WTC11 (cell line): ENCODE measurements around the gene CHRNA3. TPM values are rescaled to one million over a fixed set of nuclear protein-coding genes. Genes with fewer than 3 reads are reported as not detected.
A peak's percentile ranks its signal among the peaks of the same experiment; 100 is the strongest.

ENCODE experiments used
- ATAC-seq: fragments of 200-7000 bp; cut with Tn5 transposase; 2 replicates; pipeline ENCODE4 v1.10.0; 2021; ENCODE audit warnings: mild to moderate bottlenecking, moderate library complexity
- CTCF ChIA-PET: fragments of 300-600 bp; sonication (Branson Sonifier 250); formaldehyde crosslinking; loops from one replicate; lab custom pipeline; 2021; ENCODE audit warnings: antibody characterized with exemption; lab: Charles Lee
- POLR2A ChIA-PET: fragments of 350-600 bp; sonication (Branson Sonifier 250); formaldehyde crosslinking; loops from one replicate; lab custom pipeline; 2021; ENCODE audit warnings: antibody characterized with exemption; lab: Charles Lee
- DNase-seq: peaks from one replicate; pipeline ENCODE4 v3.0.0; 2021; ENCODE audit warnings: low spot score
- H3K27ac Mint-ChIP-seq: 2 replicates; pipeline ENCODE4 v1.8.0; 2021; ENCODE audit warnings: mixed read lengths
- H3K27me3 Mint-ChIP-seq: 2 replicates; pipeline ENCODE4 v1.8.0; 2021; ENCODE audit warnings: low read depth, mild to moderate bottlenecking, moderate library complexity, mixed read lengths
- H3K36me3 Mint-ChIP-seq: 2 replicates; pipeline ENCODE4 v1.8.0; 2021; ENCODE audit warnings: mixed read lengths
- H3K4me1 Mint-ChIP-seq: 2 replicates; pipeline ENCODE4 v1.8.0; 2022; ENCODE audit warnings: mixed read lengths
- H3K4me3 Mint-ChIP-seq: 2 replicates; pipeline ENCODE4 v1.8.0; 2021; ENCODE audit warnings: mild to moderate bottlenecking, moderate library complexity, mixed read lengths
- H3K9me3 Mint-ChIP-seq: 2 replicates; pipeline ENCODE4 v1.8.0; 2021; ENCODE audit warnings: mixed read lengths
- CBFB ChIP-seq: sonication (generic); formaldehyde crosslinking; IDR thresholded peaks from 2 replicates; pipeline ENCODE4 v1.8.1; 2022; ENCODE audit warnings: mild to moderate bottlenecking, low read depth, missing genetic modification reagents
- FOXJ3 ChIP-seq: sonication (generic); formaldehyde crosslinking; IDR thresholded peaks from 2 replicates; pipeline ENCODE4 v1.9.0; 2021; ENCODE audit warnings: missing genetic modification reagents, mild to moderate bottlenecking, borderline replicate concordance
- HMGXB4 ChIP-seq: sonication (generic); formaldehyde crosslinking; IDR thresholded peaks from 2 replicates; pipeline ENCODE4 v1.8.1; 2023; ENCODE audit warnings: mild to moderate bottlenecking, moderate library complexity, missing genetic modification reagents
- MAX ChIP-seq: sonication (generic); formaldehyde crosslinking; IDR thresholded peaks from 2 replicates; pipeline ENCODE4 v1.8.0; 2022; ENCODE audit warnings: mild to moderate bottlenecking, missing genetic modification reagents
- MXD4 ChIP-seq: fragments of 250-450 bp; sonication (Bioruptor Pico); IDR thresholded peaks from 2 replicates; pipeline ENCODE4 v1.8.0; 2021; ENCODE audit warnings: mild to moderate bottlenecking, moderate library complexity, borderline replicate concordance
- SP1 ChIP-seq: sonication (generic); formaldehyde crosslinking; conservative IDR thresholded peaks from 2 replicates; pipeline ENCODE4 v1.8.1; 2022; ENCODE audit warnings: missing genetic modification reagents
- TEAD1 ChIP-seq: sonication (generic); formaldehyde crosslinking; IDR thresholded peaks from 2 replicates; pipeline ENCODE4 v1.8.0; 2022; ENCODE audit warnings: mild to moderate bottlenecking, missing genetic modification reagents
- ZBTB21 ChIP-seq: sonication (generic); formaldehyde crosslinking; IDR thresholded peaks from 2 replicates; pipeline ENCODE4 v1.8.1; 2023; ENCODE audit warnings: mild to moderate bottlenecking, missing genetic modification reagents, borderline replicate concordance
- ZMAT4 ChIP-seq: fragments of 250-450 bp; sonication (Bioruptor Pico); IDR thresholded peaks from 2 replicates; pipeline ENCODE4 v1.9.0; 2021; ENCODE audit warnings: mild to moderate bottlenecking
- ZNF138 ChIP-seq: sonication (generic); formaldehyde crosslinking; conservative IDR thresholded peaks from 2 replicates; pipeline ENCODE4 v1.8.1; 2022; ENCODE audit warnings: mild to moderate bottlenecking, moderate library complexity, missing genetic modification reagents
- ZNF232 ChIP-seq: sonication (generic); formaldehyde crosslinking; IDR thresholded peaks from 2 replicates; pipeline ENCODE4 v1.8.0; 2022; ENCODE audit warnings: mild to moderate bottlenecking, missing genetic modification reagents
- ZNF671 ChIP-seq: fragments of 250-450 bp; sonication (Bioruptor Pico); IDR thresholded peaks from 2 replicates; pipeline ENCODE4 v1.8.0; 2021; ENCODE audit warnings: mild to moderate bottlenecking
- total RNA-seq: library from RNA; stranded (reverse); gene quantifications from 3 replicates; pipeline ENCODE4 v1.2.3, GENCODE V29; 2021
- TF ChIP-seq, protein P1 (sequence below): sonication (generic); formaldehyde crosslinking; IDR thresholded peaks from 2 replicates; pipeline ENCODE4 v1.8.0; 2022; ENCODE audit warnings: missing genetic modification reagents
- TF ChIP-seq, protein P2 (sequence below): fragments of 250-450 bp; sonication (Bioruptor Pico); IDR thresholded peaks from 2 replicates; pipeline ENCODE4 v1.9.0; 2021; ENCODE audit warnings: mild to moderate bottlenecking, borderline replicate concordance
- TF ChIP-seq, protein P3 (sequence below): sonication (generic); formaldehyde crosslinking; IDR thresholded peaks from 2 replicates; pipeline ENCODE4 v1.8.0; 2022; ENCODE audit warnings: mild to moderate bottlenecking, missing genetic modification reagents
- TF ChIP-seq, protein P4 (sequence below): sonication (generic); formaldehyde crosslinking; IDR thresholded peaks from 2 replicates; pipeline ENCODE4 v1.8.0; 2022; ENCODE audit warnings: mild to moderate bottlenecking, missing genetic modification reagents
- TF ChIP-seq, protein P5 (sequence below): sonication (generic); formaldehyde crosslinking; conservative IDR thresholded peaks from 2 replicates; pipeline ENCODE4 v1.8.1; 2023; ENCODE audit warnings: mild to moderate bottlenecking, low read depth, missing genetic modification reagents, moderate library complexity

CHRNA3 gene
- total RNA-seq, 1 experiment from 2014 or later = 4.4 TPM

GRCh38 chr15:78565097-78565950 lies 55.5 kb downstream of the CHRNA3 start, which contains the start of gene CHRNA5 (continued):
- TF ChIP-seq SP1 (CRISPR knock-in tag) (peak; percentile 71), TEAD1 (CRISPR knock-in tag) (peak; percentile 77; the same call in 1 of the 2 replicates), ZNF671 (CRISPR knock-in tag) (peak; percentile 65; the same call in 1 of the 2 replicates), ZBTB21 (peak; percentile 77; the same call in 1 of the 2 replicates), MAX (CRISPR knock-in tag) (peak; percentile 65; the same call in 1 of the 2 replicates)
- TF ChIP-seq, protein P1, sequence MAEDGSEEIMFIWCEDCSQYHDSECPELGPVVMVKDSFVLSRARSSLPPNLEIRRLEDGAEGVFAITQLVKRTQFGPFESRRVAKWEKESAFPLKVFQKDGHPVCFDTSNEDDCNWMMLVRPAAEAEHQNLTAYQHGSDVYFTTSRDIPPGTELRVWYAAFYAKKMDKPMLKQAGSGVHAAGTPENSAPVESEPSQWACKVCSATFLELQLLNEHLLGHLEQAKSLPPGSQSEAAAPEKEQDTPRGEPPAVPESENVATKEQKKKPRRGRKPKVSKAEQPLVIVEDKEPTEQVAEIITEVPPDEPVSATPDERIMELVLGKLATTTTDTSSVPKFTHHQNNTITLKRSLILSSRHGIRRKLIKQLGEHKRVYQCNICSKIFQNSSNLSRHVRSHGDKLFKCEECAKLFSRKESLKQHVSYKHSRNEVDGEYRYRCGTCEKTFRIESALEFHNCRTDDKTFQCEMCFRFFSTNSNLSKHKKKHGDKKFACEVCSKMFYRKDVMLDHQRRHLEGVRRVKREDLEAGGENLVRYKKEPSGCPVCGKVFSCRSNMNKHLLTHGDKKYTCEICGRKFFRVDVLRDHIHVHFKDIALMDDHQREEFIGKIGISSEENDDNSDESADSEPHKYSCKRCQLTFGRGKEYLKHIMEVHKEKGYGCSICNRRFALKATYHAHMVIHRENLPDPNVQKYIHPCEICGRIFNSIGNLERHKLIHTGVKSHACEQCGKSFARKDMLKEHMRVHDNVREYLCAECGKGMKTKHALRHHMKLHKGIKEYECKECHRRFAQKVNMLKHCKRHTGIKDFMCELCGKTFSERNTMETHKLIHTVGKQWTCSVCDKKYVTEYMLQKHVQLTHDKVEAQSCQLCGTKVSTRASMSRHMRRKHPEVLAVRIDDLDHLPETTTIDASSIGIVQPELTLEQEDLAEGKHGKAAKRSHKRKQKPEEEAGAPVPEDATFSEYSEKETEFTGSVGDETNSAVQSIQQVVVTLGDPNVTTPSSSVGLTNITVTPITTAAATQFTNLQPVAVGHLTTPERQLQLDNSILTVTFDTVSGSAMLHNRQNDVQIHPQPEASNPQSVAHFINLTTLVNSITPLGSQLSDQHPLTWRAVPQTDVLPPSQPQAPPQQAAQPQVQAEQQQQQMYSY = peak; percentile 55
- TF ChIP-seq, protein P2, sequence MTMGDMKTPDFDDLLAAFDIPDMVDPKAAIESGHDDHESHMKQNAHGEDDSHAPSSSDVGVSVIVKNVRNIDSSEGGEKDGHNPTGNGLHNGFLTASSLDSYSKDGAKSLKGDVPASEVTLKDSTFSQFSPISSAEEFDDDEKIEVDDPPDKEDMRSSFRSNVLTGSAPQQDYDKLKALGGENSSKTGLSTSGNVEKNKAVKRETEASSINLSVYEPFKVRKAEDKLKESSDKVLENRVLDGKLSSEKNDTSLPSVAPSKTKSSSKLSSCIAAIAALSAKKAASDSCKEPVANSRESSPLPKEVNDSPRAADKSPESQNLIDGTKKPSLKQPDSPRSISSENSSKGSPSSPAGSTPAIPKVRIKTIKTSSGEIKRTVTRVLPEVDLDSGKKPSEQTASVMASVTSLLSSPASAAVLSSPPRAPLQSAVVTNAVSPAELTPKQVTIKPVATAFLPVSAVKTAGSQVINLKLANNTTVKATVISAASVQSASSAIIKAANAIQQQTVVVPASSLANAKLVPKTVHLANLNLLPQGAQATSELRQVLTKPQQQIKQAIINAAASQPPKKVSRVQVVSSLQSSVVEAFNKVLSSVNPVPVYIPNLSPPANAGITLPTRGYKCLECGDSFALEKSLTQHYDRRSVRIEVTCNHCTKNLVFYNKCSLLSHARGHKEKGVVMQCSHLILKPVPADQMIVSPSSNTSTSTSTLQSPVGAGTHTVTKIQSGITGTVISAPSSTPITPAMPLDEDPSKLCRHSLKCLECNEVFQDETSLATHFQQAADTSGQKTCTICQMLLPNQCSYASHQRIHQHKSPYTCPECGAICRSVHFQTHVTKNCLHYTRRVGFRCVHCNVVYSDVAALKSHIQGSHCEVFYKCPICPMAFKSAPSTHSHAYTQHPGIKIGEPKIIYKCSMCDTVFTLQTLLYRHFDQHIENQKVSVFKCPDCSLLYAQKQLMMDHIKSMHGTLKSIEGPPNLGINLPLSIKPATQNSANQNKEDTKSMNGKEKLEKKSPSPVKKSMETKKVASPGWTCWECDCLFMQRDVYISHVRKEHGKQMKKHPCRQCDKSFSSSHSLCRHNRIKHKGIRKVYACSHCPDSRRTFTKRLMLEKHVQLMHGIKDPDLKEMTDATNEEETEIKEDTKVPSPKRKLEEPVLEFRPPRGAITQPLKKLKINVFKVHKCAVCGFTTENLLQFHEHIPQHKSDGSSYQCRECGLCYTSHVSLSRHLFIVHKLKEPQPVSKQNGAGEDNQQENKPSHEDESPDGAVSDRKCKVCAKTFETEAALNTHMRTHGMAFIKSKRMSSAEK = 0 out of 2 replicates have a peak, but pooled peaks have one; percentile 56

- peak overlapping the region; percentile 80; the same call in 1 of the 2 replicates for H3K27ac Mint-ChIP-seq
- POLR2A ChIA-PET = interaction anchor here (0.6 to 2.9 kb wide), 14 partner anchors 10 to 311 kb away, joined by 3 to 35 read pairs (median 4); partner anchors contain the start of genes ADAMTS7, HYKK, IREB2 and MORF4L1
- no peaks in the 10 kb centered on the region for H3K36me3 Mint-ChIP-seq
- peaks cover 23% of the 10 kb centered on the region for H3K4me1 Mint-ChIP-seq
- H3K9me3 Mint-ChIP-seq = no peaks in the 10 kb centered on the region
- CTCF ChIA-PET = interaction anchor here (0.6 to 2.3 kb wide), 16 partner anchors 11 to 456 kb away, joined by 3 to 18 read pairs (median 5); partner anchors contain the start of genes ADAMTS7, CHRNA3, CRABP1 and IREB2
- H3K4me3 Mint-ChIP-seq = peak overlapping the region; percentile 90
- ATAC-seq (no peak), DNase-seq (no peak)
- no peaks in the 10 kb centered on the region; the same call in 1 of the 2 replicates for H3K27me3 Mint-ChIP-seq
- TF ChIP-seq ZNF232 (CRISPR knock-in tag) = no peak
- TF ChIP-seq FOXJ3 = no peak
- no peak for TF ChIP-seq TEAD1 (CRISPR knock-in tag)
- TF ChIP-seq, protein P3, sequence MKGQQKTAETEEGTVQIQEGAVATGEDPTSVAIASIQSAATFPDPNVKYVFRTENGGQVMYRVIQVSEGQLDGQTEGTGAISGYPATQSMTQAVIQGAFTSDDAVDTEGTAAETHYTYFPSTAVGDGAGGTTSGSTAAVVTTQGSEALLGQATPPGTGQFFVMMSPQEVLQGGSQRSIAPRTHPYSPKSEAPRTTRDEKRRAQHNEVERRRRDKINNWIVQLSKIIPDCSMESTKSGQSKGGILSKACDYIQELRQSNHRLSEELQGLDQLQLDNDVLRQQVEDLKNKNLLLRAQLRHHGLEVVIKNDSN (CRISPR knock-in tag) = no peak
- TF ChIP-seq, protein P4, sequence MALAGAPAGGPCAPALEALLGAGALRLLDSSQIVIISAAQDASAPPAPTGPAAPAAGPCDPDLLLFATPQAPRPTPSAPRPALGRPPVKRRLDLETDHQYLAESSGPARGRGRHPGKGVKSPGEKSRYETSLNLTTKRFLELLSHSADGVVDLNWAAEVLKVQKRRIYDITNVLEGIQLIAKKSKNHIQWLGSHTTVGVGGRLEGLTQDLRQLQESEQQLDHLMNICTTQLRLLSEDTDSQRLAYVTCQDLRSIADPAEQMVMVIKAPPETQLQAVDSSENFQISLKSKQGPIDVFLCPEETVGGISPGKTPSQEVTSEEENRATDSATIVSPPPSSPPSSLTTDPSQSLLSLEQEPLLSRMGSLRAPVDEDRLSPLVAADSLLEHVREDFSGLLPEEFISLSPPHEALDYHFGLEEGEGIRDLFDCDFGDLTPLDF = no peak
- no peak for TF ChIP-seq ZNF138
- no peak for TF ChIP-seq ZMAT4
- no peak for TF ChIP-seq HMGXB4 (CRISPR knock-in tag)
- TF ChIP-seq MXD4 (CRISPR knock-in tag) = no peak
- no peak for TF ChIP-seq CBFB (CRISPR knock-in tag)
- no peak for TF ChIP-seq MAX (CRISPR knock-in tag)
- TF ChIP-seq, protein P5, sequence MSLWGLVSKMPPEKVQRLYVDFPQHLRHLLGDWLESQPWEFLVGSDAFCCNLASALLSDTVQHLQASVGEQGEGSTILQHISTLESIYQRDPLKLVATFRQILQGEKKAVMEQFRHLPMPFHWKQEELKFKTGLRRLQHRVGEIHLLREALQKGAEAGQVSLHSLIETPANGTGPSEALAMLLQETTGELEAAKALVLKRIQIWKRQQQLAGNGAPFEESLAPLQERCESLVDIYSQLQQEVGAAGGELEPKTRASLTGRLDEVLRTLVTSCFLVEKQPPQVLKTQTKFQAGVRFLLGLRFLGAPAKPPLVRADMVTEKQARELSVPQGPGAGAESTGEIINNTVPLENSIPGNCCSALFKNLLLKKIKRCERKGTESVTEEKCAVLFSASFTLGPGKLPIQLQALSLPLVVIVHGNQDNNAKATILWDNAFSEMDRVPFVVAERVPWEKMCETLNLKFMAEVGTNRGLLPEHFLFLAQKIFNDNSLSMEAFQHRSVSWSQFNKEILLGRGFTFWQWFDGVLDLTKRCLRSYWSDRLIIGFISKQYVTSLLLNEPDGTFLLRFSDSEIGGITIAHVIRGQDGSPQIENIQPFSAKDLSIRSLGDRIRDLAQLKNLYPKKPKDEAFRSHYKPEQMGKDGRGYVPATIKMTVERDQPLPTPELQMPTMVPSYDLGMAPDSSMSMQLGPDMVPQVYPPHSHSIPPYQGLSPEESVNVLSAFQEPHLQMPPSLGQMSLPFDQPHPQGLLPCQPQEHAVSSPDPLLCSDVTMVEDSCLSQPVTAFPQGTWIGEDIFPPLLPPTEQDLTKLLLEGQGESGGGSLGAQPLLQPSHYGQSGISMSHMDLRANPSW (CRISPR knock-in tag) = no peak
Measured at GRCh38 chr15:78564743-78565096, 56.1 kb downstream of the CHRNA3 start.
